ENCODE data around the gene PAK1.

The PAK1 gene

GRCh38 chr11:77431813-77432212, 42.1 kb downstream of the PAK1 start:
- TF ChIP-seq POLR2AphosphoS5 (IDR thresholded peaks at IDR 0.05; ENCODE audit: low read depth, low read length) (no peak), TAF1 (IDR thresholded peaks at IDR 0.05; ENCODE audit: borderline replicate concordance, low read depth, low read length) (no peak), POLR2A (IDR thresholded peaks at IDR 0.05; ENCODE audit: low read depth, low read length) (no peak)
- peak; percentile 80 for FAIRE-seq

GRCh38 chr11:77428598-77428997, 45.3 kb downstream of the PAK1 start:
- TF ChIP-seq POLR2AphosphoS5 (IDR thresholded peaks at IDR 0.05; ENCODE audit: low read depth, low read length) (no peak), TAF1 (IDR thresholded peaks at IDR 0.05; ENCODE audit: borderline replicate concordance, low read depth, low read length) (no peak), POLR2A (IDR thresholded peaks at IDR 0.05; ENCODE audit: low read depth, low read length) (no peak)
- peak; percentile 48 for FAIRE-seq
- no peak for DNase-seq (ENCODE audit: insufficient read length)

More at GRCh38 chr11:77431813-77432212, 42.1 kb downstream of the PAK1 start:
- no peak for DNase-seq (ENCODE audit: insufficient read length)

GRCh38 chr11:77425346-77425745, 48.5 kb downstream of the PAK1 start:
- FAIRE-seq (no peak), DNase-seq (ENCODE audit: insufficient read length) (no peak)
- TF ChIP-seq POLR2AphosphoS5 (IDR thresholded peaks at IDR 0.05; ENCODE audit: low read depth, low read length) (no peak), POLR2A (IDR thresholded peaks at IDR 0.05; ENCODE audit: low read depth, low read length) (no peak), TAF1 (IDR thresholded peaks at IDR 0.05; ENCODE audit: borderline replicate concordance, low read depth, low read length) (no peak)

GRCh38 chr11:77424644-77425043, 49.2 kb downstream of the PAK1 start:
- FAIRE-seq (peak; percentile 54), DNase-seq (ENCODE audit: insufficient read length) (no peak)
- TF ChIP-seq TAF1 (IDR thresholded peaks at IDR 0.05; ENCODE audit: borderline replicate concordance, low read depth, low read length) (no peak), POLR2A (IDR thresholded peaks at IDR 0.05; ENCODE audit: low read depth, low read length) (no peak), POLR2AphosphoS5 (IDR thresholded peaks at IDR 0.05; ENCODE audit: low read depth, low read length) (no peak)

- no peak for TF ChIP-seq POLR2A (IDR thresholded peaks at IDR 0.05; ENCODE audit: low read depth, low read length)
- TF ChIP-seq POLR2AphosphoS5 (IDR thresholded peaks at IDR 0.05; ENCODE audit: low read depth, low read length) = no peak
- no peak for TF ChIP-seq TAF1 (IDR thresholded peaks at IDR 0.05; ENCODE audit: borderline replicate concordance, low read depth, low read length)
- peak; percentile 70 for FAIRE-seq
These were observed 50.3 kb downstream of the PAK1 start for GRCh38 chr11:77423624-77424023.

GRCh38 chr11:77422687-77423086, 51.2 kb downstream of the PAK1 start:
- no peak for FAIRE-seq
- no peak for TF ChIP-seq POLR2AphosphoS5 (IDR thresholded peaks at IDR 0.05; ENCODE audit: low read depth, low read length)
- no peak for TF ChIP-seq POLR2A (IDR thresholded peaks at IDR 0.05; ENCODE audit: low read depth, low read length)
- TF ChIP-seq TAF1 (IDR thresholded peaks at IDR 0.05; ENCODE audit: borderline replicate concordance, low read depth, low read length) = no peak

More at GRCh38 chr11:77423624-77424023, 50.3 kb downstream of the PAK1 start:
- no peak for DNase-seq (ENCODE audit: insufficient read length)

GRCh38 chr11:77421041-77421723, 52.7 kb downstream of the PAK1 start:
- DNase-seq (ENCODE audit: insufficient read length) (no peak), FAIRE-seq (no peak)
- TF ChIP-seq TAF1 (IDR thresholded peaks at IDR 0.05; ENCODE audit: borderline replicate concordance, low read depth, low read length) = no peak

More at GRCh38 chr11:77422687-77423086, 51.2 kb downstream of the PAK1 start:
- no peak for DNase-seq (ENCODE audit: insufficient read length)

GRCh38 chr11:77418971-77419597, 54.8 kb downstream of the PAK1 start:
- DNase-seq (ENCODE audit: insufficient read length) (no peak), FAIRE-seq (peak; percentile 50)
- TF ChIP-seq TAF1 (IDR thresholded peaks at IDR 0.05; ENCODE audit: borderline replicate concordance, low read depth, low read length) (no peak), POLR2AphosphoS5 (IDR thresholded peaks at IDR 0.05; ENCODE audit: low read depth, low read length) (no peak), POLR2A (IDR thresholded peaks at IDR 0.05; ENCODE audit: low read depth, low read length) (no peak)

GRCh38 chr11:77418155-77418970, 55.5 kb downstream of the PAK1 start:
- TF ChIP-seq POLR2A (IDR thresholded peaks at IDR 0.05; ENCODE audit: low read depth, low read length) (no peak), POLR2AphosphoS5 (IDR thresholded peaks at IDR 0.05; ENCODE audit: low read depth, low read length) (no peak), TAF1 (IDR thresholded peaks at IDR 0.05; ENCODE audit: borderline replicate concordance, low read depth, low read length) (no peak)
- peak; percentile 88 for FAIRE-seq
- no peak for DNase-seq (ENCODE audit: insufficient read length)

GRCh38 chr11:77416357-77416756, 57.5 kb downstream of the PAK1 start:
- FAIRE-seq (no peak), DNase-seq (ENCODE audit: insufficient read length) (no peak)
- TF ChIP-seq POLR2AphosphoS5 (IDR thresholded peaks at IDR 0.05; ENCODE audit: low read depth, low read length) (no peak), POLR2A (IDR thresholded peaks at IDR 0.05; ENCODE audit: low read depth, low read length) (no peak), TAF1 (IDR thresholded peaks at IDR 0.05; ENCODE audit: borderline replicate concordance, low read depth, low read length) (no peak)

GRCh38 chr11:77413850-77414460, 59.9 kb downstream of the PAK1 start:
- FAIRE-seq = no peak
- TF ChIP-seq POLR2A (IDR thresholded peaks at IDR 0.05; ENCODE audit: low read depth, low read length) (no peak), POLR2AphosphoS5 (IDR thresholded peaks at IDR 0.05; ENCODE audit: low read depth, low read length) (no peak), TAF1 (IDR thresholded peaks at IDR 0.05; ENCODE audit: borderline replicate concordance, low read depth, low read length) (no peak)
- DNase-seq (ENCODE audit: insufficient read length) = no peak

Data from GM12892 (cell line).